Measurements from ENCODE around the gene ICOSLG.
"Not testable (repeated sequence)": the region's sequence is repeated elsewhere in the genome, so short reads cannot be mapped to it uniquely, and the experiment has no call there.

The ICOSLG gene, protein sequence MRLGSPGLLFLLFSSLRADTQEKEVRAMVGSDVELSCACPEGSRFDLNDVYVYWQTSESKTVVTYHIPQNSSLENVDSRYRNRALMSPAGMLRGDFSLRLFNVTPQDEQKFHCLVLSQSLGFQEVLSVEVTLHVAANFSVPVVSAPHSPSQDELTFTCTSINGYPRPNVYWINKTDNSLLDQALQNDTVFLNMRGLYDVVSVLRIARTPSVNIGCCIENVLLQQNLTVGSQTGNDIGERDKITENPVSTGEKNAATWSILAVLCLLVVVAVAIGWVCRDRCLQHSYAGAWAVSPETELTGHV

DNA sequence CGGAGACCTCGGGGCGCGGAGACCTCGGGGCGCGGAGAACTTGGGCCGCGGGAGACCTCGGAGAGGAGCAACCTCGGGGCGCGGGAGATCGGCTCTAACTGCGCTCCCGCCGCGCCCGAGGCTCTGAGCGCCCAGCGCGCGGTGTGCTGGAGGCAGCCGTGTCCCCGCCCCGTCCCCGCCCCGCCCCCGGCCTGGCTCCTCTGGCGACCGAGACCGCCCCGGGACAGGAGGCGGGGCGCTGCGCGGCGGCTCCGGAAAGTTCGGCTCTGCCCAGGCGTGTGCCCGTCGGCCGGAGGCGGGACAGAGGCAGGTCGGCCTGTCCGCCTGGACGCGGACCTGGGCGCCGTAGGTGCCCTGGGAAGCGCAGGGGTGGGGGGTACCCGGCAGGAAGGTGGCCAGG lies at the start of gene ICOSLG:
ICOSLG (minus strand) TSS at position 102 of the 400 bp plus-strand sequence. CDS start 126 bp downstream, outside the sequence.
- DNase-seq: not testable (repeated sequence)

- no peak for DNase-seq
Observed at GRCh38 chr21:44289381-44290010, 48.8 kb upstream of the ICOSLG start.

DNA sequence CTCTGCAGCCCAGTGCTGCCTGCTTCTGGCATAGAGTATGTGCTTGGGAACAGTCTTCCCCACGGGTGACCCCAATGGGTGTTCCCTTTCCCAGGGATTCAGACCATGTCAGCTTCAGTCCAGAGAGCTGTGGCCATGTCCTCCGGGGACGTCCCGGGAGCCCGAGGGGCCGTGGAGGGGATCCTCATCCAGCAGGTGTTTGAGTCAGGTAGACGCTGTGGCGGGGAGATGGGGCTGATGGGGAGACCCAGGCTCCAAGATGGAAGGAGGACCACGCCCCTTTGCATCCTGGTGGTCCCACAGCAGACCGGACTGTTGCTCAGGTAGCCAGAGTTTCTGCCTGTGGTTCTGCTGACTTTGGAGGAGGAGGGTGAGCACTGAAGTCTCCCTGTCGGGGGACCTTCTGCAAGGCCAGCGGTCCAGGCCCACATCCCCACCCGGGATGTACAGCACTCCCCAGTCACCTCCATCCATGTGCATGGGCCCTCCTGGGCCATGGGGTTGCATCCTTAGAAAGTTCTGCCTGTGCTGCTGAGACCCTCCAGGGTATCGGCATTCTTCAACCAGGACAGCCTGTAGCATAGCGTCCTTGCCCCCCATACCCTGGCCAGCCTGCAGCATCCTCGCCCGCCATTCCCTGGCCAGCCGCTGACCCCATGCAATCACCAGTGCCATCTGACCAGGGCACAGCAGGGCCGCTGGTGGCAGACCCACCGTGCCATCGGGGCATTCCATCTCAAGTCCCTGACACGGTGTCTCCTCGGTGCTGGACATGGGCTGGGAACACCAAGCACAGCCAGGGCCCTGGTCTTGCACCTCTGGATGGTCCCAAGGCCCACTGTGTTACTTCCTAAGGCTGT lies 47.7 kb upstream of the ICOSLG start:
- no peak for DNase-seq

- DNase-seq: peak; percentile 12
Observed at GRCh38 chr21:44286716-44287632, 46.2 kb upstream of the ICOSLG start.

DNA sequence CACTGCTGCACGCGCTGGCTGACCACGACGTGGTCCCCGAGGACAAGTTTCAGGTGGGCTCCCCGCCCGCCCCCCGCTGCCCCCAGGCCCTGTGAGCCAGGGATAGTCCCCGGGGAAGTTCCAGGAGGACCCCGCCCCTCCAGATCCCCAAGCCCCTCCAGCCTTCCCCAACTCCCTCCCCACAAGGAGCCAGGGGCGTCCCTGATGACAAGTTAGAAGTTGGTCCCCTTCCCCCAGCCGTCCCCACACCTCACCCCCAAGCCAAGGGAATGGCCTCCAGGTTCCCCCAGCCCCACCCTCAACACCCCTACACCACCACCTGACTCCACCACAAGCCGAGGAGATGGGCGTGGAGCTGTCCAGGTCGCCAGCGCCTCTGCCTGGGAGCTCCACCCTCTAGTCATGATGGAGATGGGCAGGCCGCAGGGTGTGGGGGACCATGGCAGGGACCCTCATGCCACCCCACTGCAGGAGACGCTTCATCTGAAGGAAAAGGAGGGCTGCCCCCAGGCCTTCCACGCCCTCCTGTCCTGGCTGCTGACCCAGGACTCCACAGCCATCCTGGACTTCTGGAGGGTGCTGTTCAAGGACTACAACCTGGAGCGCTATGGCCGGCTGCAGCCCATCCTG lies 45.5 kb upstream of the ICOSLG start:
- DNase-seq: no peak

GRCh38 chr21:44285138-44285992 lies 44.6 kb upstream of the ICOSLG start, which contains the start of gene AIRE:
TSS of gene AIRE (plus strand) at chr21:44285876. CDS start at chr21:44286007, 131 bp downstream.
- no peak for DNase-seq

DNA sequence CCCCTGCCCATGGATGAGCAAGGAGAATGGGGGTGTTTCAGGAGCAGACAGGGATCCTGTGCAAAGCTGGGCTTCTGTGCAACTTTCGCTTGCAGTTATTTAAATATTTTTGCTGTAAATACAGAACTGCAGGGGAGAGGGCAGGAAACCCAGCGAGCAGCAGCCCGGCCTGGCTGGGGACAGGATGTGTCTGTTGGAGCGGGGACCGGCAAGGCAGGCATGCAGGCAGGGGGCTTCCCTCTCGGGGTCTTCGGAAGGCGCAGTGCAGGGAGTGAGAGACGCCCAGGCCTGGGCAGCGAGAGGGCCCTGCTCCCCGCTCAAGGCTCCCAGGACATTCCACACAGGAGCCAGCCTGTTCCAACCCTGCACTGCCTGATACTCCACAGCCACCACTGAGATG lies 43.2 kb upstream of the ICOSLG start:
- no peak for DNase-seq

- DNase-seq: not testable (repeated sequence)
Observed at GRCh38 chr21:44283211-44283785, 42.6 kb upstream of the ICOSLG start.

- no peak for DNase-seq
Observed at GRCh38 chr21:44282370-44282769, 41.6 kb upstream of the ICOSLG start.

- DNase-seq: no peak
Observed at GRCh38 chr21:44281801-44282200, 41.1 kb upstream of the ICOSLG start.

GRCh38 chr21:44279354-44280260 lies 38.9 kb upstream of the ICOSLG start:
- no peak for DNase-seq

- no peak for DNase-seq
Observed at GRCh38 chr21:44275041-44275440, 34.3 kb upstream of the ICOSLG start.

DNA sequence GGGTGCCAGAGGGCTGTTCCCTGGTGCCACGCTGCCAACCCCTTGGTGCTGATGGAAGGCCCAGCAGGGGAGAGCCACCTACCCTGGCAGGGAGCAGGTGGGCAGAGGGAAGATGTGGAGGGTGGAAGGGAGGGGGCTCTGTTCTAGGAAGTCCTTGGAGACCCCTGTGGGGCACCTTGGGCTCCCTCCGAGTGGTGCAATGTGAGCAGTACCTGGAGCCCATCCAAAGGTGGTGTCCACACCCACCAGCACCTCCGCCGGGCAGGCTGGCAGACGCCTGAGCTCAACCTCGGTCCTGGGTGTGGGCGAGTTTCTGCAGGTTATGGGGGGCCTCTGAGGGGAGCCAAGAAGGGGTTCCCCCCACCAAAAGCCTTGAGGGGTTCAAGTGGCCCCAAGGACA lies 32.3 kb upstream of the ICOSLG start:
- no peak for DNase-seq

DNA sequence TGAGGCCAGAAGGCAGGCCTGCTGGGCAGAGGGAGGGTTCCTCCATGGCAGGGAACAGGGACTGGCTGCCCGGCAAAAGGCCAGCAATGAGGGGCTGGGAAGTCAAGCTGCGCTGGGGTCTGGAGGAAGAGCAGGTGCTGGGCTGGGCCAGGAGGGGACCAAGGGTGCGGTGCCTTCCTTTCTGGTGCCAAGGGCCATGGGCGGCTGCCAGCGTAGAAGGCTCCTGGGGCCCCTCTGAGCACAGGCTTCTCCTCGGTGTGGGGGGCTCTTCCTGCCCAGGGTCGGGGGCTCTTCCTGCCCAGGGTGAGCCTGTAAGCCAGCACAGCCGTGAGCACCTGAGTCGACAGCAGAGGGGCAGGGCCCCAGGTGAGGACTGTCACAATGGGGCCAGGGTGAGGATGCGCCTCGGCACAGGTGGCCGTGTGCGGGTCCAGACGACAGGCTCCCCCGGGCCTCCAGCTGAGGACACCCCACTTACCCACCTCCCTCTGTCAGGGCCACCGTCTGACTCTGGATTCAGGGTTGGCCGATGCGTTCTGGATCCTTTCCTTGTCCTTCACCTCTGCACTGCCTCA lies 31.6 kb upstream of the ICOSLG start:
- DNase-seq: no peak

GRCh38 chr21:44271558-44272283 lies 31.0 kb upstream of the ICOSLG start:
- DNase-seq: no peak

DNA sequence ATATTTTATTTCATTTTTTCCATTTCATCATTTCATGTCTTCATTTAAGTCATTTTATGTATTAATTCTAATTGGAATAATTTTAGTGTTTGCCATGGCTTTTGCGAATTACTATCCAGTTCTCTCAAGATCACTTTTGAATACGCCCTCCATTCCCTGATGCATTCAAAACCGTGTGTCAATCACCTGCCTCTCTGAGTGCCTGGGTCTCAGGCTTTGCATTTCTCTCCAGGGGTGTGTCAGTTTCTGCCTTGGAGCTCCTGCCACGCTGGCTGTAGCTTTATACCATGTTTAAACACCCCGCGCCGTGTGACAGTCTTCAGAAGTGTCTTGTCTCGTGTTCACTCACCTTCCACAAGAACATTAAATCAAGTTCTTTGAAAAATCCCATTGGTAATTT lies 28.3 kb upstream of the ICOSLG start:
- DNase-seq: no peak

DNA sequence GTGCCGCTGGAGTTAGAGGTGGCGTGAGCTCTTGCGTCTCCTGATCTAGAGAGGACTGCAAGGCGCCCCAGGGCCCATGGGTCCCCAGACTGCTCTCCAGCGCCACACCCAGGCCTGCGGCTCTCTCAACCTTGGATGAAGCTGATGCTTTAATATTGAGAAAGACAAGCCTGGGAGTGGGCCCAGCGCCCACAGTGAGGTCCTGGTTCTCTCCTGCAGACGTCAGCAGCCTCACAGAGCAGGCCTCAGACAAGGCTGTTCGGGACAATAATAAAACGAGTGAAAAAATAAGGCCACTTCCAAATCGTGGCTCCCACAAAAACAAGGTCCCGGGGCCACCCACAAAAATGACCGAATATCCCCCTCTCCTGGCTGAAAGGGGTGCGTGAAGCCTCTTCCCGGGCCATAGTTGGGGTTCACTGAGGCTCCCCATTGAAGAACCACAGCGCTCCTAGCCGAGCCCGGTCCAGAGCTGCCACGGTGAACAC lies 27.0 kb upstream of the ICOSLG start:
- DNase-seq: no peak

- no peak for DNase-seq
Observed at GRCh38 chr21:44265734-44266270, 25.1 kb upstream of the ICOSLG start.

Measured in MV-4-11 (cell line).